HEK293 (cell line): ENCODE results near the gene ECM2.
A peak's percentile ranks its signal among the peaks of the same experiment; 100 is the strongest.

Experiments used
- CTCF ChIA-PET: fragments of 350-600 bp; formaldehyde crosslinking; extraction: SDS; loops from one replicate; lab custom pipeline; 2021; ENCODE audit warnings: antibody characterized with exemption; lab: Yijun Ruan, JAX
- POLR2A ChIA-PET: fragments of 300-600 bp; formaldehyde crosslinking; extraction: SDS; loops from one replicate; lab custom pipeline; 2020; ENCODE audit warnings: antibody characterized with exemption, inconsistent platforms; lab: Yijun Ruan, JAX
- H3K27ac ChIP-seq: fragments of 200-500 bp; sonication (Bioruptor generic); 2 replicates; pipeline ENCODE4 v1.5.1; 2014; ENCODE audit warnings: low read depth, low read length, control low read depth, inconsistent platforms; ENCODE audit errors: extremely low read depth
- H3K36me3 ChIP-seq, 2 experiments: fragments of 200-500 bp in 1 of 2; sonication (Bioruptor generic) in 1 of 2; 1 replicate in 1 of 2; 2 replicates in 1 of 2; pipeline ENCODE4 v1.5.1; 2014 to 2017; ENCODE audit warnings: inconsistent platforms in 2 of 2, low read length in 2 of 2; ENCODE audit not compliant: control insufficient read depth in 2 of 2, insufficient read depth in 1 of 2
- H3K4me1 ChIP-seq: fragments of 200-500 bp; sonication (Bioruptor generic); 2 replicates; pipeline ENCODE4 v1.5.1; 2014; ENCODE audit warnings: mild to moderate bottlenecking, low read length, inconsistent platforms; ENCODE audit not compliant: control insufficient read depth, insufficient read depth
- H3K4me3 ChIP-seq: 2 replicates; pipeline ENCODE4 v1.5.1; 2011; ENCODE audit warnings: low read depth, mild to moderate bottlenecking, control low read depth, low read length, moderate library complexity
- H3K9me3 ChIP-seq: fragments of 200-500 bp; sonication (Bioruptor generic); 2 replicates; pipeline ENCODE4 v1.5.1; 2014; ENCODE audit warnings: low read depth, low read length, inconsistent platforms; ENCODE audit not compliant: control insufficient read depth, insufficient read depth
- BCL6B ChIP-seq: fragments of 450-650 bp; formaldehyde crosslinking; IDR thresholded peaks from 2 replicates; pipeline ENCODE4 v1.5.1; 2017; ENCODE audit warnings: missing biosample characterization, missing genetic modification characterization
- GFI1B ChIP-seq: fragments of 450-650 bp; formaldehyde crosslinking; IDR thresholded peaks from 2 replicates; pipeline ENCODE4 v1.5.1; 2016; ENCODE audit warnings: missing biosample characterization, missing genetic modification characterization
- HOXD13 ChIP-seq: sonication (generic); formaldehyde crosslinking; IDR thresholded peaks from 2 replicates; pipeline ENCODE4 v1.8.0; 2022; ENCODE audit warnings: missing genetic modification reagents, borderline replicate concordance
- IKZF3 ChIP-seq: fragments of 450-650 bp; IDR thresholded peaks from 2 replicates; pipeline ENCODE4 v1.5.0; 2018; ENCODE audit warnings: missing biosample characterization, mild to moderate bottlenecking, missing genetic modification characterization, moderate library complexity
- KLF8 ChIP-seq: fragments of 450-650 bp; formaldehyde crosslinking; IDR thresholded peaks from 2 replicates; pipeline ENCODE4 v1.5.1; 2016; ENCODE audit warnings: missing biosample characterization, missing genetic modification characterization
- MZF1 ChIP-seq: fragments of 450-650 bp; formaldehyde crosslinking; IDR thresholded peaks from 2 replicates; pipeline ENCODE4 v1.5.1; 2017; ENCODE audit warnings: missing biosample characterization, missing genetic modification characterization, borderline replicate concordance
- PRDM6 ChIP-seq: fragments of 450-650 bp; formaldehyde crosslinking; IDR thresholded peaks from 2 replicates; pipeline ENCODE4 v1.5.1; 2017; ENCODE audit warnings: missing biosample characterization, missing genetic modification characterization
- SCRT2 ChIP-seq: fragments of 450-650 bp; formaldehyde crosslinking; IDR thresholded peaks from 2 replicates; pipeline ENCODE4 v1.5.1; 2016; ENCODE audit warnings: missing biosample characterization, missing genetic modification characterization
- ZBTB10 ChIP-seq: fragments of 450-650 bp; formaldehyde crosslinking; IDR thresholded peaks from 2 replicates; pipeline ENCODE4 v1.5.1; 2016; ENCODE audit warnings: missing biosample characterization, missing genetic modification characterization
- ZNF10 ChIP-seq: fragments of 450-650 bp; formaldehyde crosslinking; IDR thresholded peaks from 2 replicates; pipeline ENCODE4 v1.5.1; 2017; ENCODE audit warnings: missing biosample characterization, missing genetic modification characterization
- ZNF24 ChIP-seq: fragments of 450-650 bp; formaldehyde crosslinking; IDR thresholded peaks from 2 replicates; pipeline ENCODE4 v1.5.1; 2016; ENCODE audit warnings: missing biosample characterization, missing genetic modification characterization
- ZNF266 ChIP-seq: fragments of 450-650 bp; formaldehyde crosslinking; IDR thresholded peaks from 2 replicates; pipeline ENCODE4 v1.5.1; 2016; ENCODE audit warnings: missing biosample characterization, missing genetic modification characterization, low read depth
- ZNF366 ChIP-seq: fragments of 450-650 bp; formaldehyde crosslinking; conservative IDR thresholded peaks from 2 replicates; pipeline ENCODE4 v1.5.1; 2016; ENCODE audit warnings: missing biosample characterization, missing genetic modification characterization
- ZNF473 ChIP-seq: fragments of 450-650 bp; formaldehyde crosslinking; IDR thresholded peaks from 2 replicates; pipeline ENCODE4 v1.5.1; 2017; ENCODE audit warnings: missing biosample characterization, missing genetic modification characterization
- ZNF513 ChIP-seq: fragments of 450-650 bp; IDR thresholded peaks from 2 replicates; pipeline ENCODE4 v1.5.1; 2018; ENCODE audit warnings: missing biosample characterization, missing genetic modification characterization
- ZNF514 ChIP-seq: fragments of 450-650 bp; formaldehyde crosslinking; IDR thresholded peaks from 2 replicates; pipeline ENCODE4 v1.5.1; 2016; ENCODE audit warnings: missing biosample characterization, missing genetic modification characterization
- ZNF555 ChIP-seq: fragments of 450-650 bp; formaldehyde crosslinking; conservative IDR thresholded peaks from 2 replicates; pipeline ENCODE4 v1.5.1; 2017; ENCODE audit warnings: missing biosample characterization, mild to moderate bottlenecking, missing genetic modification characterization, inconsistent platforms
- ZNF580 ChIP-seq: fragments of 450-650 bp; formaldehyde crosslinking; IDR thresholded peaks from 2 replicates; pipeline ENCODE4 v1.5.1; 2016; ENCODE audit warnings: missing biosample characterization, missing genetic modification characterization
- ZNF626 ChIP-seq: fragments of 450-650 bp; sonication (Bioruptor Pico); formaldehyde crosslinking; IDR thresholded peaks from 2 replicates; pipeline ENCODE4 v1.5.1; 2018; ENCODE audit warnings: missing biosample characterization, missing genetic modification characterization, inconsistent platforms
- ZNF707 ChIP-seq: fragments of 450-650 bp; formaldehyde crosslinking; IDR thresholded peaks from 2 replicates; pipeline ENCODE4 v1.5.1; 2016; ENCODE audit warnings: missing biosample characterization, missing genetic modification characterization
- ZNF791 ChIP-seq: fragments of 450-650 bp; formaldehyde crosslinking; IDR thresholded peaks from 2 replicates; pipeline ENCODE4 v1.5.1; 2016; ENCODE audit warnings: missing biosample characterization, missing genetic modification characterization
- ZNF843 ChIP-seq: fragments of 450-650 bp; formaldehyde crosslinking; IDR thresholded peaks from 2 replicates; pipeline ENCODE4 v1.5.1; 2016; ENCODE audit warnings: missing biosample characterization, missing genetic modification characterization
- ZSCAN4 ChIP-seq: fragments of 450-650 bp; formaldehyde crosslinking; IDR thresholded peaks from 2 replicates; pipeline ENCODE4 v1.5.1; 2017; ENCODE audit warnings: missing biosample characterization, missing genetic modification characterization
- ZXDB ChIP-seq: fragments of 450-650 bp; formaldehyde crosslinking; IDR thresholded peaks from 2 replicates; pipeline ENCODE4 v1.5.1; 2016; ENCODE audit warnings: missing biosample characterization, missing genetic modification characterization

ECM2 gene

GRCh38 chr9:92564504-92564903 lies 28.7 kb upstream of the ECM2 start (continued):
- no peak for TF ChIP-seq ZNF266
- TF ChIP-seq ZNF24: 0 out of 2 replicates have a peak, but pooled peaks have one; percentile 64
- TF ChIP-seq ZNF10 (tag by site-specific recombination): 0 out of 2 replicates have a peak, but pooled peaks have one; percentile 30
- peak; percentile 47; the same call in 1 of the 2 replicates for TF ChIP-seq KLF8 (tag by site-specific recombination)
- TF ChIP-seq ZNF580 (tag by site-specific recombination): peak; percentile 54; the same call in 1 of the 2 replicates
- TF ChIP-seq ZNF843 (tag by site-specific recombination): peak; percentile 89
- TF ChIP-seq MZF1 (tag by site-specific recombination): 0 out of 2 replicates have a peak, but pooled peaks have one; percentile 22
- TF ChIP-seq HOXD13 (CRISPR knock-in tag): no peak
- TF ChIP-seq ZNF514 (tag by site-specific recombination): no peak
- TF ChIP-seq ZXDB (tag by site-specific recombination): peak; percentile 87
- TF ChIP-seq ZNF555 (tag by site-specific recombination): no peak

- Histone ChIP-seq H3K4me1 (peaks cover 17% of the 10 kb centered on the region), H3K27ac (no peak overlapping the region), H3K4me3 (no peak overlapping the region), H3K36me3 (no peaks in the 10 kb centered on the region), H3K9me3 (no peaks in the 10 kb centered on the region)
- TF ChIP-seq ZNF513: peak; percentile 56
- TF ChIP-seq SCRT2 (tag by site-specific recombination): peak; percentile 43; the same call in 1 of the 2 replicates
- TF ChIP-seq ZNF791 (tag by site-specific recombination): no peak
- no peak for TF ChIP-seq ZNF707 (tag by site-specific recombination)
- no peak for TF ChIP-seq ZBTB10 (tag by site-specific recombination)
- TF ChIP-seq IKZF3 (tag by site-specific recombination): no peak
- ChIA-PET CTCF (no interaction called here), POLR2A (no interaction called here)
Measured at GRCh38 chr9:92563116-92564100, 27.6 kb upstream of the ECM2 start.

- Histone ChIP-seq H3K4me1 (peaks cover 17% of the 10 kb centered on the region), H3K9me3 (no peaks in the 10 kb centered on the region), H3K4me3 (no peak overlapping the region), H3K36me3 (no peaks in the 10 kb centered on the region), H3K27ac (no peak overlapping the region)
- ChIA-PET CTCF (no interaction called here), POLR2A (no interaction called here)
- no peak for TF ChIP-seq ZSCAN4 (tag by site-specific recombination)
- no peak for TF ChIP-seq ZNF473 (tag by site-specific recombination)
- TF ChIP-seq GFI1B: no peak
- TF ChIP-seq PRDM6 (tag by site-specific recombination): 0 out of 2 replicates have a peak, but pooled peaks have one; percentile 12
- TF ChIP-seq ZNF366: no peak
- TF ChIP-seq ZNF626 (tag by site-specific recombination): no peak
- TF ChIP-seq BCL6B: no peak
Measured at GRCh38 chr9:92562461-92562967, 26.7 kb upstream of the ECM2 start.
